ENCODE results near the gene HIPK2. TPM values are rescaled to one million over a fixed set of nuclear protein-coding genes. Genes with fewer than 3 reads are reported as not detected.
"Not testable (repeated sequence)": the region's sequence is repeated elsewhere in the genome, so short reads cannot be mapped to it uniquely, and the experiment has no call there.

HIPK2 gene
- total RNA-seq, 1 donor from 2014 or later, result 27.6 TPM

DNA sequence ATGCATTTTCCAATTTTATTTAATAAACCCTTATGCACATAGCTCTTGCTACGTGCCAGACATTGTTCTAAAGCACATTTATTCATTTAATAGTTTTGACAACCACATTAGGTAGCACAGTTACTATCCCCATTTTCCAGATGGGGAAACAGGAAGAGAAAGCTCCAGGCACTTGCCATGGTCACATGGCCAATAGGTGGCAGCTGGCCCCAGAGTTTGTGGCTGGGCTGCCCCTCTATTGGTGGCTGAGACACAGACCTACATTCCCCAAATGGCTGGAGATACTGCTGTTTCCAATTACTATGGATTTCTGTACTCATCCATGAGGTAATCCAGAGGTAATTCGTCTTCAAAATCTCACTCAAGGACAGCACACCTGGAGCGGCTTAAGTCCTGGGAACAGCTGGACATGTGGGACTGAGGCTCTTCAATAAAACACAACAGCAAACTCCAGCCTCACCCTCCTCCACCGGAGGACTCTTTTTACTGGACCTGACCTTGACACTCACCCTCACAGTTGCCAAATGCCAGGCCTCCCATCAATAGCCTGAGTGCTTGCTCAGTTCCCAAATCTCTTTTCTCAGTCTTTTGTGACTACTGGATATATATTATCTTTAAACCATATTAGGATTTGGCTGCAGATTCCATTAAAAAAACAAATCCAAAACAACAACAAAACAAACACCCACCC, 148.3 kb downstream of the HIPK2 start:
- intact Hi-C loops (cut with micrococcal nuclease), result no loop called here
- Mint-ChIP-seq H3K27ac (no peak overlapping the region), H3K27me3 (ENCODE audit: low read depth) (no peaks in the 10 kb centered on the region), H3K9me3 (no peaks in the 10 kb centered on the region), H3K4me3 (ENCODE audit: low read depth) (no peak overlapping the region), H3K4me1 (ENCODE audit: low read depth) (peaks cover 59% of the 10 kb centered on the region), H3K36me3 (ENCODE audit: low read depth) (peaks cover 58% of the 10 kb centered on the region)
- no peak for DNase-seq (ENCODE audit: low spot score)

DNA sequence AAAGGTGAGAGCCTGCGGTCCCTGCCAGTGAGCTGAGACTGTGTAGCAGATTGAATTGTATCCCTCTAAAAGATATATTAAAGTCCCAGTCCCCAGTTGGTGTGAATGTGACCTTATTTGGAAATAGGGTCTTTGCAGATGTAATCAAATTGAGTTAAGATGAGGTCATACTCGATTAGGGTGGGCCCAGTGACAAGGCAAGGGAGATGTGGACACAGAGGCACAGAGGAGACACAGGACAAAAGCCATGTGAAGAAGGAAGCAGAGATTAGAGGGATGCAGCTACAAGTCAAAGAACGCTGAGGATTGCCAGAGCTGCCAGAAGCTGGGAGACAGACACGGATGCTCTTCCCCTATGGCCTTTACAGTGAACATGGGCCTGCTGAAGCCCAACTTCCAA, 150.0 kb downstream of the HIPK2 start:
- intact Hi-C loops (cut with micrococcal nuclease), result no loop called here
- no peak for DNase-seq (ENCODE audit: low spot score)
- no peaks in the 10 kb centered on the region for H3K9me3 Mint-ChIP-seq
- no peaks in the 10 kb centered on the region for H3K27me3 Mint-ChIP-seq (ENCODE audit: low read depth)
- no peak overlapping the region for H3K4me3 Mint-ChIP-seq (ENCODE audit: low read depth)
- H3K27ac Mint-ChIP-seq, result peak overlapping the region; percentile 80
- H3K4me1 Mint-ChIP-seq (ENCODE audit: low read depth), result peaks cover 62% of the 10 kb centered on the region
- peaks cover 59% of the 10 kb centered on the region for H3K36me3 Mint-ChIP-seq (ENCODE audit: low read depth)

GRCh38 chr7:139626817-139627216, 151.0 kb downstream of the HIPK2 start:
- Mint-ChIP-seq H3K4me3 (ENCODE audit: low read depth) (peak overlapping the region; percentile 33), H3K36me3 (ENCODE audit: low read depth) (peaks cover 58% of the 10 kb centered on the region), H3K27me3 (ENCODE audit: low read depth) (no peaks in the 10 kb centered on the region), H3K4me1 (ENCODE audit: low read depth) (peaks cover 62% of the 10 kb centered on the region), H3K27ac (peak overlapping the region; percentile 80), H3K9me3 (no peaks in the 10 kb centered on the region)
- DNase-seq (ENCODE audit: low spot score), result peak; percentile 22
- intact Hi-C loops (cut with micrococcal nuclease), result no loop called here

DNA sequence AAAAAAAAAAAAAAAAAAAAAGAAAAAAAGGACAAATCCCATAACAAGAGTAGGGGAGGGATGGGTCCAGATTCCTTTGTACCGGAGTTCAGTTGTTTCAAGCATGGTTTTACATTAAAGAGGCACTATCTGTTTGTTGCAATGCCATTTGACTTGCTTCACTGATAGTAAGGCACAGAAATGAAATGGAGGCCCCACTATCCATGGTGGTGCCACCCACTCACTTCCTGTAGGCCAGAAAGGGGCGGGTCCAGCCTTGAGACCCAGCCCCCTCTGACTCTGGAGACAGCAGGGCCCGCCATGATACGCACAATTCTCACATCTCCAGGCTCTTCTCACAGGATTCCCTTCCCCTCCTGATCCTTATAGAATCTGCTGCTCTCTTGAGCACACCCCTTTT, 154.3 kb downstream of the HIPK2 start:
- DNase-seq (ENCODE audit: low spot score), result no peak
- intact Hi-C loops (cut with micrococcal nuclease), result loop anchor here (5.0 kb wide), 1 partner anchor 121 kb away; no protein-coding TSS in a partner anchor
- H3K4me3 Mint-ChIP-seq (ENCODE audit: low read depth), result no peak overlapping the region

DNA sequence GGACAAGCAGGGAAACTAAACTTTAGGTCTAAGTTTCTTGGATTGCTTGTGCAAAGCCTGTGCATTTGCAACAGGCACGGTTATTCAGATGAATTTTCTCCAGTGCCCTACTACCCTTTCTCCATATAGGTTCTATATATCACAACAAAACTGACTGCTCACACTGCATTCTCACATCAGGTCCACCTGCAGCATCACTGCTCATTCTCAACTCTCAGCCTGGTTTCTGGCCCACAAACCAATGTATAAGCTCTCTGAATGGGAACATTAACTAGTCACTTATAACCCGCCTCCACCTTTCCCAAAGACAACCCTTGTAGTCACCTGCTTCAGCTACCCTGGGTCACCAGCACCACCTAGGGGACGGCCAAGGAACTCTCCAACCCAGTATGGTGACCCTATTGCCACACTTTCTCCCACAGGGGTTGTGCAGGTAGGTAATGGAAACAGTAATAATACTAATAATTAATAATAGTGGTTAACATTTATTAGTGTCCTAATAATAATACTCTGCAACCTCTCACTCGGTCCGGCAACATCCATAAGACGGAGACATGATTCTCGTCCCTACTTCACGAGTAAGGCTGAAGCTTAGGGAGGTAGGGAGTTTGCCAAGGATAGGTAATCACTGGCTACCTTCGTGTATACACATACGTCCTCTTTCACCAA, 157.0 kb downstream of the HIPK2 start:
- Mint-ChIP-seq H3K27ac (no peak overlapping the region), H3K9me3 (no peaks in the 10 kb centered on the region), H3K4me3 (ENCODE audit: low read depth) (no peak overlapping the region), H3K4me1 (ENCODE audit: low read depth) (peaks cover 18% of the 10 kb centered on the region), H3K36me3 (ENCODE audit: low read depth) (peaks cover 19% of the 10 kb centered on the region), H3K27me3 (ENCODE audit: low read depth) (no peaks in the 10 kb centered on the region)
- intact Hi-C loops (cut with micrococcal nuclease), result loop anchor here (5.0 kb wide), 1 partner anchor 119 kb away; no protein-coding TSS in a partner anchor
- DNase-seq (ENCODE audit: low spot score), result peak; percentile 51

More for the DNA sequence above, 154.3 kb downstream of the HIPK2 start:
- Mint-ChIP-seq H3K4me1 (ENCODE audit: low read depth) (peaks cover 42% of the 10 kb centered on the region), H3K36me3 (ENCODE audit: low read depth) (peaks cover 41% of the 10 kb centered on the region), H3K27me3 (ENCODE audit: low read depth) (no peaks in the 10 kb centered on the region), H3K27ac (no peak overlapping the region), H3K9me3 (no peaks in the 10 kb centered on the region)

GRCh38 chr7:139619367-139619657, 158.5 kb downstream of the HIPK2 start:
- no peaks in the 10 kb centered on the region for H3K27me3 Mint-ChIP-seq (ENCODE audit: low read depth)
- DNase-seq (ENCODE audit: low spot score), result no peak
- no peak overlapping the region for H3K4me3 Mint-ChIP-seq (ENCODE audit: low read depth)
- peaks cover 9% of the 10 kb centered on the region for H3K36me3 Mint-ChIP-seq (ENCODE audit: low read depth)
- no peaks in the 10 kb centered on the region for H3K9me3 Mint-ChIP-seq
- intact Hi-C loops (cut with micrococcal nuclease), result loop anchor here (1.0 kb wide), 1 partner anchor 385 kb away; no protein-coding TSS in a partner anchor
- H3K4me1 Mint-ChIP-seq (ENCODE audit: low read depth), result peaks cover 8% of the 10 kb centered on the region
- H3K27ac Mint-ChIP-seq, result no peak overlapping the region

DNA sequence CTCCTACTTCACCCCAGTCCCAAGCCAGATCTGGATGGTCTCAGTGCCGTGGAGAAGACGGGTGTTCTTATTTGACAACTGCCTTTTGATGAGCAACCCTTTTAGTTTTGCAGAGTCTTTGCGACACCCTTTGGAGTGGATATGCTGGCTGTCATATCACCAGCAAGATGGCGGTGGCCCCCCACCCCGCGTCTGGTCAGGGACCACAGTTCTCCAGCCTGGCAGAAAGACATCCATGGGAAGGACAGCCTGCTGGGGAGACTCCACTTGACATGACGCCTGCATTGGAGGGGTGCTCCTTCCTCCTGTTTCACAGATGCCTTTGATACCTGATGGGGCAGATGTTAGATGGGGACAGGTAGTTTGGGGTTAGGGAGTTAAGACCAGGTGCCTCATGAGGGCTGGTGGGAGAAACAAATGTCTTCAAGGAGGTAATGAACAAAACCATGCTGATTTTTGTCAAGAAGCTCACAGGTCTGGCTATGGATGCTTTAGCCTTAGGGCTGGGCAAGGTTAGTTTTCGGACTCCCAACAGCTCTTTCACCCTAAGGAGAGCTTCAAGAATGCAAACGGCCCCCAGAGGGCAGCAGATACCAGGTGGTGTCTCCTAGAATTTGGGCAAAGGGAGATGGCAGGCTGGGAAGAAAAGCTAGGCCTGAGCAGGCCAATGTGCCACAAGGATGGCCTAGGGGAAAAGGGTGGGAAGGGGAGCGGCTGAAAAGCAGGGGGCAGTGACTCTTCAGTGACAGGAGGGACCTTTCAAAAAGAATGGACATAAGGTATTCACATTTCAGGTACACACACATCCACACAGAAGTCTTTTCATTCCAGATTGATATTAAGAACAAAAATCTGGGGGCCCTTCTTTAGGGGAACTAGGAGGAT, 159.1 kb downstream of the HIPK2 start:
- no peaks in the 10 kb centered on the region for H3K27me3 Mint-ChIP-seq (ENCODE audit: low read depth)
- no peak overlapping the region for H3K27ac Mint-ChIP-seq
- DNase-seq (ENCODE audit: low spot score), result no peak
- H3K9me3 Mint-ChIP-seq, result no peaks in the 10 kb centered on the region
- no peak overlapping the region for H3K4me3 Mint-ChIP-seq (ENCODE audit: low read depth)
- H3K4me1 Mint-ChIP-seq (ENCODE audit: low read depth), result peaks cover 6% of the 10 kb centered on the region
- intact Hi-C loops (cut with micrococcal nuclease), result loop anchor here (1.0 kb wide), 1 partner anchor 386 kb away; no protein-coding TSS in a partner anchor
- H3K36me3 Mint-ChIP-seq (ENCODE audit: low read depth), result peaks cover 10% of the 10 kb centered on the region

GRCh38 chr7:139617074-139617473, 160.7 kb downstream of the HIPK2 start:
- no peak for DNase-seq (ENCODE audit: low spot score)
- no peaks in the 10 kb centered on the region for H3K9me3 Mint-ChIP-seq
- H3K4me1 Mint-ChIP-seq (ENCODE audit: low read depth), result peaks cover 4% of the 10 kb centered on the region
- H3K4me3 Mint-ChIP-seq (ENCODE audit: low read depth), result no peak overlapping the region
- intact Hi-C loops (cut with micrococcal nuclease), result no loop called here
- peaks cover 16% of the 10 kb centered on the region for H3K36me3 Mint-ChIP-seq (ENCODE audit: low read depth)
- no peak overlapping the region for H3K27ac Mint-ChIP-seq
- H3K27me3 Mint-ChIP-seq (ENCODE audit: low read depth), result no peaks in the 10 kb centered on the region

GRCh38 chr7:139614886-139615285, 162.9 kb downstream of the HIPK2 start:
- intact Hi-C loops (cut with micrococcal nuclease), result no loop called here
- no peak for DNase-seq (ENCODE audit: low spot score)

DNA sequence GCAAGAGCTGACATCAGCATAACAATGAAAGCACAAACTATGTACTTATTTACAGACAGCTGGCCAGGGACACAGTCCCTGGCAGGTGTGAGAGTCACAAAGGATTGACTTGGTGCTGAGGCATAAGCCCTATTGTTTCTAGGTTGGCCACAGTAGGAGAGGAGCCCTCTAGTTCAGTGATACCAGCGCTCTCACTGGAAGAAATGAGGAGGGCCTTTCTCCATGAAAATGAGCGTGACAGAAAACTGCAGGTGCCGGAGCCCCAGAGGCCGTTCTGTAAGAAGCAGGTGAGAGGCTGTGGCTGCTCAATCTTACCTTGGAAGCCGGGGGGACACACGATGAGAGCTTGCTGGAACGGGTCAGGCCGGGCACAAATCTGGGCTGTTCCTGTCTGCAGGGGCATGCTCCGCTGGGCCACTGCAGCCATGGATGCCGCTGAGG, 163.8 kb downstream of the HIPK2 start:
- H3K4me3 Mint-ChIP-seq (ENCODE audit: low read depth), result no peak overlapping the region
- H3K4me1 Mint-ChIP-seq (ENCODE audit: low read depth), result no peaks in the 10 kb centered on the region
- H3K27ac Mint-ChIP-seq, result no peak overlapping the region
- no peaks in the 10 kb centered on the region for H3K9me3 Mint-ChIP-seq
- no peaks in the 10 kb centered on the region for H3K27me3 Mint-ChIP-seq (ENCODE audit: low read depth)
- intact Hi-C loops (cut with micrococcal nuclease), result no loop called here
- peaks cover 21% of the 10 kb centered on the region for H3K36me3 Mint-ChIP-seq (ENCODE audit: low read depth)
- DNase-seq (ENCODE audit: low spot score), result no peak

More at GRCh38 chr7:139614886-139615285, 162.9 kb downstream of the HIPK2 start:
- no peak overlapping the region for H3K4me3 Mint-ChIP-seq (ENCODE audit: low read depth)
- no peaks in the 10 kb centered on the region for H3K9me3 Mint-ChIP-seq
- no peak overlapping the region for H3K27ac Mint-ChIP-seq
- peaks cover 22% of the 10 kb centered on the region for H3K36me3 Mint-ChIP-seq (ENCODE audit: low read depth)
- no peaks in the 10 kb centered on the region for H3K4me1 Mint-ChIP-seq (ENCODE audit: low read depth)
- H3K27me3 Mint-ChIP-seq (ENCODE audit: low read depth), result no peaks in the 10 kb centered on the region

- intact Hi-C loops (cut with micrococcal nuclease); DNase-seq (ENCODE audit: low spot score); H3K9me3 Mint-ChIP-seq; H3K27ac Mint-ChIP-seq; H3K4me3 Mint-ChIP-seq (ENCODE audit: low read depth); H3K4me1 Mint-ChIP-seq (ENCODE audit: low read depth); H3K27me3 Mint-ChIP-seq (ENCODE audit: low read depth): not testable (repeated sequence)
- H3K36me3 Mint-ChIP-seq (ENCODE audit: low read depth), result peaks cover 29% of the 10 kb centered on the region
Measured at GRCh38 chr7:139611556-139611955, 166.2 kb downstream of the HIPK2 start.

DNA sequence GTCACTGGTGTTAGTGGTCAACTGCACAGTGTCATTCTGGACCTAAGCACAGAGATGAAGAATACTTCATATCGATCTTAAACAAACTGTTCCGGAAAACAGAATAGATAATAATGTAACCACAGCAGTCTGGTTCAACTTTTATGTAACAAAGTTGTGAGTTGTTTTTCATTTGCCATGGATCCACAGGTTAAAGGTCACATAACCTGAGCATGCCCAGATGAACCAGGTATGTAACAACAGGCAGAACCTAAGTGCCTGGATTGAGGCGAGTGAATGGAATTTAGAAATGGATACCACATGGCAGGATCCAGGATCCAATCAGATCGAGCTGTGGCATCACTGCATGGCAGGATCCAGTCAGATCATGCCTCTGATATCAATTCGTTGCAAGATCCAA, 167.2 kb downstream of the HIPK2 start:
- Mint-ChIP-seq H3K9me3 (no peaks in the 10 kb centered on the region), H3K4me1 (ENCODE audit: low read depth) (no peaks in the 10 kb centered on the region), H3K36me3 (ENCODE audit: low read depth) (peaks cover 29% of the 10 kb centered on the region), H3K4me3 (ENCODE audit: low read depth) (no peak overlapping the region), H3K27ac (no peak overlapping the region), H3K27me3 (ENCODE audit: low read depth) (no peaks in the 10 kb centered on the region)
- intact Hi-C loops (cut with micrococcal nuclease), result no loop called here
- no peak for DNase-seq (ENCODE audit: low spot score)

Data from activated T-helper 2 cell treated with anti-CD3 and anti-CD28 coated beads, Interferon-gamma antibody, Interleukin-2, Interleukin-4, amounts not matched to agents 10 μg/mL and 5 μg/mL and 100 μg/mL, durations not matched to agents 14 hours and 24 hours and 36 hours (primary cell).